ENCODE results near the gene PLCB1. TPM values are rescaled to one million over a fixed set of nuclear protein-coding genes. Genes with fewer than 3 reads are reported as not detected.

PLCB1 gene
- total RNA-seq, 1 donor from 2014 or later: 10.8 TPM

DNA sequence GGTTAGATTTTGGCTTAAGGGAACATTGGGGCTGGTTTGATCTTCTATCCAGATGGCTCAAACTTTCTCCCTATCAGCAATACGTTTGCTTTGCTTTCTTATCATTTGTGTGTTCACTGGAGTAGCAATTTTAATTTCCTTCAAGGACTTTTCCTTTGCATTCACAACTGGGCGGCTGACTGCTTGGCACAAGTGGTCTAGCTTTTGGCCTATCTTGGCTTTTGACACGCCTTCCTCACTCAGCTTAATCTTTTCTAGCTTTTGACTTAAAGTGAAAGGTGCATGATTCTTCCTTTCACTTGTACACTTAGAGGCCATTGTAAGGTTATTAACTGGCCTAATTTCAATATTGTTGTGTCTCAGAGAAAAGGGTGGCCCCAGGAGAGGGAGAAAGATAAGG, 254.9 kb downstream of the PLCB1 start:
- Mint-ChIP-seq H3K9me3 (ENCODE audit: low read depth) (peaks cover 14% of the 10 kb centered on the region), H3K36me3 (ENCODE audit: low read depth) (peaks cover 5% of the 10 kb centered on the region), H3K27ac (ENCODE audit: unreplicated experiment) (no peak overlapping the region), H3K27me3 (ENCODE audit: low read depth) (no peaks in the 10 kb centered on the region), H3K4me3 (ENCODE audit: unreplicated experiment) (no peak overlapping the region), H3K4me1 (ENCODE audit: low read depth) (peaks cover 33% of the 10 kb centered on the region)
- no peak for DNase-seq (ENCODE audit: low spot score)
- TF ChIP-seq, protein P1, sequence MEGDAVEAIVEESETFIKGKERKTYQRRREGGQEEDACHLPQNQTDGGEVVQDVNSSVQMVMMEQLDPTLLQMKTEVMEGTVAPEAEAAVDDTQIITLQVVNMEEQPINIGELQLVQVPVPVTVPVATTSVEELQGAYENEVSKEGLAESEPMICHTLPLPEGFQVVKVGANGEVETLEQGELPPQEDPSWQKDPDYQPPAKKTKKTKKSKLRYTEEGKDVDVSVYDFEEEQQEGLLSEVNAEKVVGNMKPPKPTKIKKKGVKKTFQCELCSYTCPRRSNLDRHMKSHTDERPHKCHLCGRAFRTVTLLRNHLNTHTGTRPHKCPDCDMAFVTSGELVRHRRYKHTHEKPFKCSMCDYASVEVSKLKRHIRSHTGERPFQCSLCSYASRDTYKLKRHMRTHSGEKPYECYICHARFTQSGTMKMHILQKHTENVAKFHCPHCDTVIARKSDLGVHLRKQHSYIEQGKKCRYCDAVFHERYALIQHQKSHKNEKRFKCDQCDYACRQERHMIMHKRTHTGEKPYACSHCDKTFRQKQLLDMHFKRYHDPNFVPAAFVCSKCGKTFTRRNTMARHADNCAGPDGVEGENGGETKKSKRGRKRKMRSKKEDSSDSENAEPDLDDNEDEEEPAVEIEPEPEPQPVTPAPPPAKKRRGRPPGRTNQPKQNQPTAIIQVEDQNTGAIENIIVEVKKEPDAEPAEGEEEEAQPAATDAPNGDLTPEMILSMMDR (IDR thresholded peaks at IDR 0.05): no peak

DNA sequence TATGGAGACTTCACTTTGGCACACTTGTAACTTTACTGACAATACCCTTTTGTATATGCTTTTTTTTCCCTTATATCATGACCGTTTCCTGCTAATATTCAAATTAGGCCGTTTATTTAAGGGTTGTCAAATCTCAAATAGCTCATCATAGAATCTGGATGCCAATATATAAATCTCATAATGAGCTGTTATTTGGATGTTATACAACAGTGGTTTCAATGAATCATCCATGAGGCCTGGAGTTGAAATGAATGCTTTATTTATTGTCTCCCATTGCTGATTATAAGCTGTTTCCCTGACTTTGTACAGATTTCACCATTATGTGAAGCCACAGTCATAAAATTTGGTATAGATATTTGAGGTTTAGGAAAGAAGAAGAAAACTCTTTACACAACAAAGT, 256.1 kb downstream of the PLCB1 start:
- Mint-ChIP-seq H3K4me1 (ENCODE audit: low read depth) (peaks cover 33% of the 10 kb centered on the region), H3K36me3 (ENCODE audit: low read depth) (peaks cover 5% of the 10 kb centered on the region), H3K9me3 (ENCODE audit: low read depth) (peaks cover 11% of the 10 kb centered on the region), H3K27ac (ENCODE audit: unreplicated experiment) (no peak overlapping the region), H3K4me3 (ENCODE audit: unreplicated experiment) (no peak overlapping the region), H3K27me3 (ENCODE audit: low read depth) (no peaks in the 10 kb centered on the region)
- DNase-seq (ENCODE audit: low spot score): no peak
- TF ChIP-seq, protein P1 (IDR thresholded peaks at IDR 0.05): no peak

DNA sequence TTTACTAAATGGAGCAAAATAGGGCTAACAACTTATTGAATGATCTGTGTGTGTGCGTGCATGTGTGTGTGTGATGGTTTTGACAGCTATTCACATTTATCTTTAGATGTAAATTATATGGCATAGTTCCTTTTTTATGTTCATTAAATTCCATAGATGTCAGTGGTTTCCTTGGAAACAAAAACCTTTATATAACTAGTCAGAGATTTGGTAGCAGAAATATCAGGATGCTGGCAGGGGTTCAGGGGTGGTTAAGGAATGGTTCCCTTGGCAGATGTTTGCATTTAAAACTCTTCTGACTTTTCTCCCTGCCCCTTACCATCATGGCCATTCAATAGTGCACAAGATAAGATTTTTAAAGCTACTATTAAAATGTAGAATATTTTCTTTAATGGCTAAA, 256.6 kb downstream of the PLCB1 start:
- Mint-ChIP-seq H3K27ac (ENCODE audit: unreplicated experiment) (no peak overlapping the region), H3K27me3 (ENCODE audit: low read depth) (no peaks in the 10 kb centered on the region), H3K4me1 (ENCODE audit: low read depth) (peaks cover 33% of the 10 kb centered on the region), H3K9me3 (ENCODE audit: low read depth) (peaks cover 5% of the 10 kb centered on the region), H3K4me3 (ENCODE audit: unreplicated experiment) (no peak overlapping the region), H3K36me3 (ENCODE audit: low read depth) (peaks cover 5% of the 10 kb centered on the region)
- no peak for DNase-seq (ENCODE audit: low spot score)
- TF ChIP-seq, protein P1 (IDR thresholded peaks at IDR 0.05): no peak

DNA sequence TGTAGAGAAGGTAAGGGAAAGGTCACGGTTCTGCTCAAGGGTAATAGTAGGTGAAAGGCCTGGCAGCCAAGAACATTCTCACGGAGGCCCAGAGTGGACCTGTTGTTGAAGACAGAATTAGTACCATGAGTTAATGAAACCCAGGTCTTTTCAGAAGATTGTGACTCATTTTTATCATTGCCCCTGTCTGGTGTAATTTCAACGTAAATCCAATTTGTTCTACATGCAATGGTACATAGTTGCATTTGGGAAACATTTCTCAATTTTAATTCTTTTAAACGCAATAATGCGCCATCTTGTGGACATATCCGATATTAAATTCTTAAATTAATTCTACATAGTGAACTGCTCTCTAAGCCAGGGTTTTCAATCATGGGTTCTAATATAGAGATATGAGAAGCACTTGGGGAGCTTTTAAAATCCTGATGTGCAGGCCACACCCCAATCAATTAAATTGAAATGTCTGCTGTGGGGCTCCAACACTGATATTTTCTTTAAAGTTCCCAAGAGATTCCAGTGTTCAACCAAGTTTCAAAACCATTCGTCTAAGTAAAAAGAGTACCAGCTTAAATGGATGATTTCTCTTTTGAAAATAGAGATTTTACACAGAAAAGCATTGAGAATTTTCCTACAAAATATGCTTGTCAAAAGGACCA, 257.4 kb downstream of the PLCB1 start:
- H3K9me3 Mint-ChIP-seq (ENCODE audit: low read depth): no peaks in the 10 kb centered on the region
- H3K27me3 Mint-ChIP-seq (ENCODE audit: low read depth): no peaks in the 10 kb centered on the region
- no peak overlapping the region for H3K27ac Mint-ChIP-seq (ENCODE audit: unreplicated experiment)
- TF ChIP-seq, protein P1 (IDR thresholded peaks at IDR 0.05): peak; percentile 88
- peaks cover 33% of the 10 kb centered on the region for H3K4me1 Mint-ChIP-seq (ENCODE audit: low read depth)
- H3K36me3 Mint-ChIP-seq (ENCODE audit: low read depth): no peaks in the 10 kb centered on the region
- H3K4me3 Mint-ChIP-seq (ENCODE audit: unreplicated experiment): no peak overlapping the region
- DNase-seq (ENCODE audit: low spot score): no peak

DNA sequence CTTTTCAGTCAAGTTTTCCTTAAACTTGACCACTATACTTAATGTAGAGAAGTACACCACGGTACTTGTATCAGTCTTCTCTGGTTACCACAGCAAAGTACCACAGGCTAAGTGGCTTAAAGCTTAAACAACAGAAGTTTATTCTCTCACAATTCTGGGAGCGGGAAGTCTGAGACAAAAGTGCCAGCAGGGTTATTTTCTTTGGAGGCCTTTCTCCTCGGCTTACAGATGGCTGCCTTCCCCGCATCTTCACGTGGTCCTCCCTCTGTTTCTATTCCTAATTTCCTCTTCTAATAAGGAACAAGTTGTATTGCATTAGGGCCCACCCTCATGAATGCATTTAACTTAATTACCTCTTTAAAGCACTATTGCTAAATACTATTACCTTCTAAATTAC, 258.0 kb downstream of the PLCB1 start:
- TF ChIP-seq, protein P1 (IDR thresholded peaks at IDR 0.05): no peak
- H3K27ac Mint-ChIP-seq (ENCODE audit: unreplicated experiment): no peak overlapping the region
- no peaks in the 10 kb centered on the region for H3K36me3 Mint-ChIP-seq (ENCODE audit: low read depth)
- H3K27me3 Mint-ChIP-seq (ENCODE audit: low read depth): no peaks in the 10 kb centered on the region
- no peak overlapping the region for H3K4me3 Mint-ChIP-seq (ENCODE audit: unreplicated experiment)
- no peak for DNase-seq (ENCODE audit: low spot score)
- H3K9me3 Mint-ChIP-seq (ENCODE audit: low read depth): no peaks in the 10 kb centered on the region
- H3K4me1 Mint-ChIP-seq (ENCODE audit: low read depth): peaks cover 31% of the 10 kb centered on the region

All from chondrocyte (in vitro differentiated cells).